Mucosa of descending colon (tissue), 3 donors: ENCODE data around the gene C21orf58. TPM values are rescaled to one million over a fixed set of nuclear protein-coding genes. Genes with fewer than 3 reads are reported as not detected.

Source experiments
- ATAC-seq: fragments of 200-7000 bp; cut with Tn5 transposase; one replicate; pipeline ENCODE4 v1.9.1; 2020; ENCODE audit warnings: mild to moderate bottlenecking, moderate library complexity
- DNase-seq, 3 donors: peaks; one replicate each; pipeline ENCODE4 v3.0.0-alpha.2; 2020
- H3K36me3 ChIP-seq: fragments of 200-600 bp; one replicate; pipeline ENCODE4 v1.8.0; 2021; ENCODE audit warnings: low read depth, mild to moderate bottlenecking
- H3K4me1 ChIP-seq: fragments of 200-600 bp; one replicate; pipeline ENCODE4 v1.8.0; 2021; ENCODE audit warnings: low read depth, mild to moderate bottlenecking
- H3K4me3 ChIP-seq: fragments of 200-600 bp; one replicate; pipeline ENCODE4 v1.8.0; 2021; ENCODE audit warnings: mild to moderate bottlenecking
- H3K9me3 ChIP-seq: fragments of 200-600 bp; one replicate; pipeline ENCODE4 v1.8.0; 2021; ENCODE audit warnings: mild to moderate bottlenecking
- CTCF ChIP-seq: fragments of 200-600 bp; IDR thresholded peaks from one replicate; pipeline ENCODE4 v1.8.0; 2022; ENCODE audit warnings: antibody characterized with exemption, mild to moderate bottlenecking
- intact Hi-C, 2 donors: fragments of 100-400 bp; cut with DNase I in 1 of 2; cut with micrococcal nuclease in 1 of 2; formaldehyde crosslinking; loops; one replicate each; pipeline versions ENCODE4 v1.11.0 to v1.11.1; 2022; cut with DNase I, micrococcal nuclease
- total RNA-seq, 3 donors: library from RNA; stranded (reverse); fragmentation: NEBNext Ultra II Directional in 2 of 3; extraction: Animal tissue kit (Norgen Biotek cat#: 25700) in 2 of 3; gene quantifications; one replicate each; pipeline versions ENCODE4 v1.2.1 to v1.2.4, GENCODE V29; 2021 to 2023
- donor health status: DM: no; HTN: no; CAD: no; lungs with moderate emphysema.
- donor health status: DM: no; HTN: no; CAD: no.
- donor health status: DM: no; HTN: yes; CAD: no.

The C21orf58 gene
- total RNA-seq, 3 donors from 2014 or later, result 5.5 to 11.9 (median 5.6) TPM

- intact Hi-C loops, result no loop called here
- H3K4me3 ChIP-seq, result no peak overlapping the region
- H3K9me3 ChIP-seq, result no peaks in the 10 kb centered on the region
- ATAC-seq, result no peak
- no peaks in the 10 kb centered on the region for H3K36me3 ChIP-seq
- TF ChIP-seq CTCF, result no peak
- H3K4me1 ChIP-seq, result peaks cover 10% of the 10 kb centered on the region
- no peak for DNase-seq
These were observed 4.5 kb upstream of the C21orf58 start for GRCh38 chr21:46328151-46328550.

GRCh38 chr21:46327711-46328110 is 4.0 kb upstream of the C21orf58 start:
- H3K4me3 ChIP-seq, result no peak overlapping the region

GRCh38 chr21:46326110-46326703 is 2.5 kb upstream of the C21orf58 start:
- Histone ChIP-seq H3K4me3 (no peak overlapping the region), H3K4me1 (peaks cover 21% of the 10 kb centered on the region), H3K36me3 (no peaks in the 10 kb centered on the region), H3K9me3 (no peaks in the 10 kb centered on the region)
- peak in 1 of 3 donors; percentile 12 for DNase-seq
- intact Hi-C loops, result no loop called here
- no peak for TF ChIP-seq CTCF
- ATAC-seq, result no peak

More at GRCh38 chr21:46327711-46328110, 4.0 kb upstream of the C21orf58 start:
- no peaks in the 10 kb centered on the region for H3K9me3 ChIP-seq
- ATAC-seq, result no peak
- no peaks in the 10 kb centered on the region for H3K36me3 ChIP-seq
- TF ChIP-seq CTCF, result no peak
- intact Hi-C loops, result no loop called here
- H3K4me1 ChIP-seq, result peaks cover 11% of the 10 kb centered on the region
- DNase-seq, result no peak

GRCh38 chr21:46325073-46325912 is 1.6 kb upstream of the C21orf58 start:
- Histone ChIP-seq H3K9me3 (no peaks in the 10 kb centered on the region), H3K4me3 (peak overlapping the region; percentile 88), H3K4me1 (peaks cover 21% of the 10 kb centered on the region), H3K36me3 (no peaks in the 10 kb centered on the region)
- peak; percentile 32 for ATAC-seq
- no peak for TF ChIP-seq CTCF
- intact Hi-C loops, result no loop called here
- peak; percentile 58 to 76 (median 71) for DNase-seq

GRCh38 chr21:46324390-46325072 is 861 bp upstream of the C21orf58 start:
- Histone ChIP-seq H3K4me1 (peaks cover 21% of the 10 kb centered on the region), H3K4me3 (peak overlapping the region; percentile 88), H3K9me3 (no peaks in the 10 kb centered on the region), H3K36me3 (no peaks in the 10 kb centered on the region)
- no peak for TF ChIP-seq CTCF
- intact Hi-C loops, result no loop called here
- peak; percentile 88 for ATAC-seq
- DNase-seq, result peak; percentile 91 to 93 (median 92)
